Activated naive CD4-positive, alpha-beta T cell treated with anti-CD3 and anti-CD28 coated beads for 36 hours (primary cell): Measurements from ENCODE around the gene MCM6. TPM values are rescaled to one million over a fixed set of nuclear protein-coding genes. Genes with fewer than 3 reads are reported as not detected.

ENCODE experiments used
- CTCF ChIA-PET: fragments of 350-600 bp; sonication (Branson Sonifier 250); formaldehyde crosslinking; loops from one replicate; lab custom pipeline; 2021; ENCODE audit warnings: antibody characterized with exemption; lab: Charles Lee
- DNase-seq: peaks from one replicate; pipeline ENCODE4 v3.0.0-alpha.2; 2020
- H3K27ac Mint-ChIP-seq: one replicate; pipeline ENCODE4 v1.8.0; 2021; ENCODE audit warnings: mild to moderate bottlenecking, mixed read lengths
- H3K27me3 Mint-ChIP-seq: one replicate; pipeline ENCODE4 v1.8.0; 2021; ENCODE audit warnings: low read depth, mixed read lengths
- H3K36me3 Mint-ChIP-seq: one replicate; pipeline ENCODE4 v1.8.0; 2021; ENCODE audit warnings: low read depth, mixed read lengths
- H3K4me1 Mint-ChIP-seq: one replicate; pipeline ENCODE4 v1.8.0; 2021; ENCODE audit warnings: low read depth, mixed read lengths
- H3K4me3 Mint-ChIP-seq: one replicate; pipeline ENCODE4 v1.8.0; 2021; ENCODE audit warnings: mild to moderate bottlenecking, moderate library complexity, mixed read lengths
- H3K9me3 Mint-ChIP-seq: one replicate; pipeline ENCODE4 v1.8.0; 2021; ENCODE audit warnings: mixed read lengths
- intact Hi-C: fragments of 100-400 bp; cut with micrococcal nuclease; formaldehyde crosslinking; loops from one replicate; pipeline ENCODE4 v1.15.1; 2023
- total RNA-seq, 2 experiments: library from RNA; stranded (reverse); gene quantifications; one replicate each; pipeline ENCODE4 v1.2.3, GENCODE V29; 2021

Gene MCM6
- total RNA-seq, 2 experiments from 2014 or later: 221 to 226 TPM

- peaks cover 13% of the 10 kb centered on the region for H3K4me1 Mint-ChIP-seq
- H3K36me3 Mint-ChIP-seq: peaks cover 19% of the 10 kb centered on the region
- no peaks in the 10 kb centered on the region for H3K27me3 Mint-ChIP-seq
- CTCF ChIA-PET: interaction anchor here (0.6 to 1.8 kb wide), 2 partner anchors 39 to 1666 kb away, joined by 3 to 8 read pairs; no protein-coding TSS in a partner anchor
- no peaks in the 10 kb centered on the region for H3K9me3 Mint-ChIP-seq
- no peak within 1 kb of the TSS for H3K4me3 Mint-ChIP-seq
- no peak within 1 kb of the TSS for H3K27ac Mint-ChIP-seq
- intact Hi-C loops: loop anchor here (5.0 kb wide), 1 partner anchor 36 kb away; no protein-coding TSS in a partner anchor
- DNase-seq: no peak
Measured at GRCh38 chr2:135836596-135837270, 39.5 kb downstream of the MCM6 start, which contains the start of gene LCT. Gene LCT, minus strand, starts transcription at chr2:135837184. Its CDS starts 15 bp downstream, at chr2:135837169.

- H3K4me3 Mint-ChIP-seq: no peak overlapping the region
- H3K27ac Mint-ChIP-seq: no peak overlapping the region
- intact Hi-C loops: no loop called here
- CTCF ChIA-PET: interaction anchor here (0.7 to 1.6 kb wide), 2 partner anchors 13 to 34 kb away, joined by 3 to 4 read pairs; no protein-coding TSS in a partner anchor
- no peaks in the 10 kb centered on the region for H3K9me3 Mint-ChIP-seq
- peaks cover 6% of the 10 kb centered on the region for H3K36me3 Mint-ChIP-seq
- no peak for DNase-seq
- no peaks in the 10 kb centered on the region for H3K27me3 Mint-ChIP-seq
- H3K4me1 Mint-ChIP-seq: peaks cover 2% of the 10 kb centered on the region
Measured at GRCh38 chr2:135832891-135833290, 43.4 kb downstream of the MCM6 start.

- H3K4me1 Mint-ChIP-seq: peaks cover 2% of the 10 kb centered on the region
- H3K36me3 Mint-ChIP-seq: peaks cover 2% of the 10 kb centered on the region
- no peaks in the 10 kb centered on the region for H3K27me3 Mint-ChIP-seq
- intact Hi-C loops: no loop called here
- H3K27ac Mint-ChIP-seq: no peak overlapping the region
- DNase-seq: no peak
- H3K4me3 Mint-ChIP-seq: no peak overlapping the region
- H3K9me3 Mint-ChIP-seq: no peaks in the 10 kb centered on the region
- CTCF ChIA-PET: interaction anchor here (0.9 kb wide), 1 partner anchor 85 kb away, joined by 4 read pairs; no protein-coding TSS in a partner anchor
Measured at GRCh38 chr2:135831180-135831812, 44.9 kb downstream of the MCM6 start.

GRCh38 chr2:135829378-135830135, 46.7 kb downstream of the MCM6 start:
- no peak for DNase-seq
- CTCF ChIA-PET: no interaction called here
- Mint-ChIP-seq H3K36me3 (no peaks in the 10 kb centered on the region), H3K27ac (no peak overlapping the region), H3K4me1 (no peaks in the 10 kb centered on the region), H3K4me3 (no peak overlapping the region), H3K9me3 (no peaks in the 10 kb centered on the region), H3K27me3 (no peaks in the 10 kb centered on the region)
- intact Hi-C loops: no loop called here

GRCh38 chr2:135826544-135826943, 49.7 kb downstream of the MCM6 start:
- Mint-ChIP-seq H3K36me3 (peaks cover 10% of the 10 kb centered on the region), H3K27ac (no peak overlapping the region), H3K9me3 (peaks cover 13% of the 10 kb centered on the region), H3K27me3 (no peaks in the 10 kb centered on the region), H3K4me3 (no peak overlapping the region), H3K4me1 (peaks cover 5% of the 10 kb centered on the region)
- intact Hi-C loops: no loop called here
- DNase-seq: no peak
- CTCF ChIA-PET: interaction anchor here (0.6 to 3.6 kb wide), 3 partner anchors 29 to 822 kb away, joined by 3 to 19 read pairs (median 4); no protein-coding TSS in a partner anchor

- Mint-ChIP-seq H3K9me3 (peaks cover 13% of the 10 kb centered on the region), H3K36me3 (peaks cover 10% of the 10 kb centered on the region), H3K27ac (no peak overlapping the region), H3K27me3 (no peaks in the 10 kb centered on the region), H3K4me3 (no peak overlapping the region), H3K4me1 (peaks cover 13% of the 10 kb centered on the region)
- intact Hi-C loops: no loop called here
- no peak for DNase-seq
- CTCF ChIA-PET: interaction anchor here (0.6 to 3.6 kb wide), 4 partner anchors 11 to 559 kb away, joined by 3 to 19 read pairs (median 5); no protein-coding TSS in a partner anchor
Measured at GRCh38 chr2:135825550-135826176, 50.6 kb downstream of the MCM6 start.

- peaks cover 10% of the 10 kb centered on the region for H3K36me3 Mint-ChIP-seq
- H3K27ac Mint-ChIP-seq: no peak overlapping the region
- H3K4me1 Mint-ChIP-seq: peaks cover 18% of the 10 kb centered on the region
- CTCF ChIA-PET: interaction anchor here (0.5 to 3.6 kb wide), 6 partner anchors 11 to 559 kb away, joined by 3 to 19 read pairs (median 4); no protein-coding TSS in a partner anchor
- H3K27me3 Mint-ChIP-seq: no peaks in the 10 kb centered on the region
- DNase-seq: no peak
- H3K4me3 Mint-ChIP-seq: no peak overlapping the region
- H3K9me3 Mint-ChIP-seq: peaks cover 13% of the 10 kb centered on the region
- intact Hi-C loops: no loop called here
Measured at GRCh38 chr2:135825131-135825530, 51.1 kb downstream of the MCM6 start.

GRCh38 chr2:135822855-135823254, 53.4 kb downstream of the MCM6 start:
- H3K36me3 Mint-ChIP-seq: peaks cover 10% of the 10 kb centered on the region
- no peak overlapping the region for H3K27ac Mint-ChIP-seq
- no peak overlapping the region for H3K4me3 Mint-ChIP-seq
- peaks cover 35% of the 10 kb centered on the region for H3K4me1 Mint-ChIP-seq
- DNase-seq: no peak
- CTCF ChIA-PET: interaction anchor here (1.2 kb wide), 1 partner anchor 17 kb away, joined by 3 read pairs; no protein-coding TSS in a partner anchor
- intact Hi-C loops: no loop called here
- peaks cover 13% of the 10 kb centered on the region for H3K9me3 Mint-ChIP-seq
- H3K27me3 Mint-ChIP-seq: no peaks in the 10 kb centered on the region

GRCh38 chr2:135821190-135821589, 55.1 kb downstream of the MCM6 start:
- H3K27me3 Mint-ChIP-seq: no peaks in the 10 kb centered on the region
- no peak for DNase-seq
- H3K4me1 Mint-ChIP-seq: peaks cover 38% of the 10 kb centered on the region
- intact Hi-C loops: loop anchor here (2.0 kb wide), 4 partner anchors 14 to 314 kb away; partner anchors contain the start of genes CXCR4, R3HDM1 and ZRANB3
- CTCF ChIA-PET: interaction anchor here (1.5 kb wide), 1 partner anchor 23 kb away, joined by 6 read pairs; no protein-coding TSS in a partner anchor
- H3K4me3 Mint-ChIP-seq: peak overlapping the region; percentile 16
- H3K27ac Mint-ChIP-seq: no peak overlapping the region
- H3K9me3 Mint-ChIP-seq: peaks cover 13% of the 10 kb centered on the region
- H3K36me3 Mint-ChIP-seq: peaks cover 10% of the 10 kb centered on the region

GRCh38 chr2:135820003-135820618, 56.1 kb downstream of the MCM6 start:
- peaks cover 48% of the 10 kb centered on the region for H3K4me1 Mint-ChIP-seq
- CTCF ChIA-PET: interaction anchor here (0.6 to 1.6 kb wide), 6 partner anchors 11 to 560 kb away, joined by 3 to 9 read pairs (median 3); no protein-coding TSS in a partner anchor

More at GRCh38 chr2:135820003-135820618, 56.1 kb downstream of the MCM6 start:
- peak overlapping the region; percentile 79 for H3K27ac Mint-ChIP-seq
- peak overlapping the region; percentile 64 for H3K4me3 Mint-ChIP-seq
- H3K27me3 Mint-ChIP-seq: no peaks in the 10 kb centered on the region
- peak; percentile 94 for DNase-seq
- peaks cover 13% of the 10 kb centered on the region for H3K9me3 Mint-ChIP-seq
- intact Hi-C loops: loop anchor here (1.0 to 2.0 kb wide), 10 partner anchors 15 to 768 kb away; partner anchors contain the start of genes CXCR4, DARS1, MCM6 and R3HDM1
- peaks cover 10% of the 10 kb centered on the region for H3K36me3 Mint-ChIP-seq
